KBM-7 (cell line): ENCODE results near the gene COPB2.
"Not testable (repeated sequence)": the region's sequence is repeated elsewhere in the genome, so short reads cannot be mapped to it uniquely, and the experiment has no call there.

ENCODE experiments used
- DNase-seq: peaks from one replicate; pipeline ENCODE4 v3.0.0-alpha.2; 2015
- in situ Hi-C: fragments of 300-500 bp; cut with MboI; formaldehyde crosslinking; loops from 2 replicates; pipeline ENCODE4 v1.14.3; 2020; ENCODE audit warnings: low sequenced_read_pairs, low pct_unique_long_range_greater_than_20kb, mixed read lengths

The COPB2 gene

DNA sequence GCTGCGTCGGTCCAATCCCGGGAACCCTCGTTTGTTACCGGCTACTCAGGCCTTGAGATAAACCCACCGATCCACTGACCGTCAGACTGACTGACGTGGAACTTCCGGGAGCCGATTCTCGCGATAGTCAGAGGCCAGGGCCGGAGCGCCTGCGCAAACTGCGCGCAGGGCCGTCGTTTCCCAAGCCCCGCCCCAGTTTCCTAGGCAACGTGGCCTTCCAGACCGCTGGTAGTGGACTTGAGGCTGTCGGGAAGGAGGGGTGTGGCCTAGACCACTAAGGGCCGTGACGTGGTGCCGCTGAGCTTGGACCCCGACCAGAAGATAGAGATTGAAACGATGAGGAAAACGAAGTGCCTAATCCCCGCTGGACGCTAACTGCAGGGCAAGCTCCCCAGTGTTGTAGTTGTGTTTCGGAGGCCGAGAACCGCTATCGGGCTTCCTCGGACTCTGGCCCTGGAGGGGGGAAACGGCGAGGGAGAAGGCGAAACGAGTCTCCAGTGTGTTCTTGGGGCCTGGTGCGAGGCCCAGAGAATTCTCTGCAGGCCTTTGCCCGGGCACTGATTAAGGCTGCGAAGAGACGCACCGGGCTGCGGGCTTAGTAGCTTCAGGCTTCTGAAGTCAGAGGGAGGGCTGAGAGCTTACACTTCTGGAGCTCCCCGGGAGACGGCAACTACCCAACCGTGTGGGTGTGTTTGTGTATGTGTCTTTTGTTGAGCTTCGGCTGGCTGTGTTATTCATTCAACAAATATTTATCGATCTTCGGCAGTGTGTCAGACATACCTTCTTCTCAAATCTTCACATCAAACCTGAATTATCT lies at the start of gene COPB2:
TSS of gene COPB2 (minus strand) at position 96 of the 817 bp plus-strand sequence. CDS start 97 bp downstream, outside the sequence.
- in situ Hi-C loops, result no loop called here
- peak; percentile 98 for DNase-seq

DNA sequence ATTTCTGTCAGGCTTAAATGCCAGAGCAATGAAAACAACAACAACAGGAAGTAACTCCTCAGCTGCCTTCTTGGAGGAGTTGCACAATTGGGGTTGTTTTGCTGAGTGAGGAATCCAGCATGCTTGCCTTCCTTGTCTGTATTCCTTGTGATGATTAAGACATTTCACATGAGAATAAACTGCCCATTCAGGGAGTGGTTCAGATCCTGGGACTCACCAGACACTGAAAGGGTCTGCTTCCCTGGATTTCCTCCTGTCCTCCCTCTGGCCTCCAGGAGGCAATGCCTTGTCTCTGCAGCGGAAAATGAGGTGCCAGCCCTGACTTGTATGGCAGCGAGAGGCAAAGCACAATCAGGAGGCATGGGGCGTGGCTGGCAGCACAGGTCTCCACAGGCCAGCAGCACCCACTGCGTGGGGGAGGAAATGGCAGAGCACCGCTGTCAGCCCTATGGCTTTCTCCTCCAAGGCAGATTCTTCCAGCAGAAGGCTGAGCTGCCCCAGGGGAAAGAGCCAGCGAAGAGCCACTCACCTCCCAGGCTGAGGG lies 45.4 kb upstream of the COPB2 start:
- in situ Hi-C loops, result no loop called here
- no peak for DNase-seq

DNA sequence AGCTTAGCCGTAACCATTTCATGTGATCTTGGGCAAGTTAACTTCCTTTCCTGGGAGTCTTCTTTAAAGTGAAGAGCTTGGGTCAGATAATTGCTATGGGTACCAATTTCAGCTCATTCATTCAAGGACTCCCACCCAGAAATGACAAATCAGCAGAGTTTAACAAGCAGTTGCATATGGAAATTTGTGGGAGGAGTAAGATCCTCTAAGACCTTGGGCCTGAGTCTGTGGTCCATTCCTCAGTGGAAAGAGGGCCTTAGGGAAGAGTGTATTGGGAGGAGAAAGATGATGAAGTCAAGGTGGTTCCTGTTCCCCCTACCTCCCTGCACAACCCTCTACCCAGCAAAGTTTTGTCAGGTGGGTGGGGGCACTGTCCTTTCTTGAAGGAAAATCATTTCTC lies 44.8 kb upstream of the COPB2 start:
- in situ Hi-C loops, result no loop called here
- no peak for DNase-seq

DNA sequence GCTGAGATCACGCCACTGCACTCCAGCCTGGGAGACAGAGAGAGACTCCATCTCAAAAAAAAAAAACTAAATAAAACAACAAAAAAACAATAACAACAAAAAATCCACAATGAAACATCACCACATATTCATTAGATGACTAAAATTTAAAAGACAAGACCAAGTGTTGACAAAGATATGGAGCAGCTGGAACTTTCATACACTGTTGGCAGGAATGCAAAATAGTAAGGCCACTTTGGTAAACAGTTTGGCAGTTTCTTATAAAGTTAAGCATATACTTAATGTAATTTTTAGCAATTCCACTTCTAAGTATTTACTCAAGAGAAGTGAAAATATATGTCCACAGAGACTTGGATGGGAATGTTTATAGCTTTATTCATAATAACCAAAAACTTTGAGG lies 43.6 kb upstream of the COPB2 start:
- in situ Hi-C loops, result no loop called here
- DNase-seq, result no peak

GRCh38 chr3:139430493-139430892 lies 41.0 kb upstream of the COPB2 start:
- in situ Hi-C loops, result no loop called here
- no peak for DNase-seq

GRCh38 chr3:139427283-139428060 lies 38.0 kb upstream of the COPB2 start:
- in situ Hi-C loops, result no loop called here

GRCh38 chr3:139425745-139426400 lies 36.4 kb upstream of the COPB2 start:
- no peak for DNase-seq
- in situ Hi-C loops, result no loop called here

More at GRCh38 chr3:139427283-139428060, 38.0 kb upstream of the COPB2 start:
- peak; percentile 72 for DNase-seq

GRCh38 chr3:139423232-139423631 lies 33.8 kb upstream of the COPB2 start:
- no peak for DNase-seq
- in situ Hi-C loops, result no loop called here

DNA sequence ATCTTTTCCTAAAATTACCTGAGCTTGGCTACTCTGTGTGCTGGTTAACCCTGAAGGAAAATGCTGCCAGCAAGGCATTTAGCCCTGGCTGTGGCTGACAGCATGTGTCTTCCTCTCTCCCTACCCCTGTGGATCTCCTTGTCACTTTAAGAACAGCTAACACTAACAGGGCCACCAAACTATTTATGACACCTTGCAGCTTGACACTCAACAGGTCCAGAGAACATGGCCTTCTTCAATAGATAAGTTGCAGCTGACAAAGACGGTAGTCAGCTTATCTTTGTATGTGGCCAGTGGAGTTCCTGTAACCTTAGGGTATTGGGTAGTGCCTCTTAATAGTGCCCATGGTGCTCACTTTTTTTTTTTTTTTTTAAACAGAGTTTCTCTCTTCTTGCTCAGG lies 32.0 kb upstream of the COPB2 start:
- in situ Hi-C loops, result no loop called here

DNA sequence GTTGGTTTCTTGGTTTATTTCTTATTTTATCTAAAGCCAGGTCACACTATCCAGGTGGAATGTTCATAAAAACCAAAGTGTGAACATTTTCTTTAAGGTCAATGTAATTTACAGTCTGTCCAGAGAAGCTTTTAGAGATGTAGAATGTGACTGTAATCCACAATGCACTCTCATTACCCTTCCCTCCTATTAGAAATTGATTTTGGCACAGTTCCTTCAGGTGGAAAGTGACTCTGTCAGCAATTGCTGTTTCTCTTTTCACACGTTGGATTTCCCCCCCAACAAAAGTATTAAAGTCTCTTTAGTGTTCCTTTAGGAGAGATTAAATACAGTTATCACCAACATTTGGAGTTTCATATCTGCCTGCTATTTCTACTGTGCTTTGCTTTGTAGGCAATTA lies 31.6 kb upstream of the COPB2 start:
- DNase-seq, result no peak
- in situ Hi-C loops, result no loop called here

More for the DNA sequence above, 32.0 kb upstream of the COPB2 start:
- no peak for DNase-seq

DNA sequence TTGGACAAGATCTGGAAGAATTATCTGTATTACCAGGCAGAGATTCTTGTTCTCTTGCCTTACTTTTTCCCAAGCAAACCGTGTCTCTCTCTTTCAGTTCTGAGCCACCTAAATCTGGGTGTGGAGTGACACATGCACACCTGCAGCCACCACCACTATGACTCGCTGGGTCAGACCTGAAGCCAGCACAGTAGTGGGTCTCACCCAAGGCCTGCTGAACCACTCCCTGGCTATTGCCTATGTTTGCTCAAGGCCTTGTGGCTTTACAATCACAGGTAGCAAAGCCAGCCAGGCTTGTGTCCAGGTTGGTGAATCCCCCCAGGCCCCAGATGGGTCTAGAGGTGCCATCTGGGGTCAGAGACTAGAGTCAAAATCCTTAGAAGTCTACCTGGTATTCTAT lies 28.7 kb upstream of the COPB2 start:
- DNase-seq, result no peak
- in situ Hi-C loops, result no loop called here

DNA sequence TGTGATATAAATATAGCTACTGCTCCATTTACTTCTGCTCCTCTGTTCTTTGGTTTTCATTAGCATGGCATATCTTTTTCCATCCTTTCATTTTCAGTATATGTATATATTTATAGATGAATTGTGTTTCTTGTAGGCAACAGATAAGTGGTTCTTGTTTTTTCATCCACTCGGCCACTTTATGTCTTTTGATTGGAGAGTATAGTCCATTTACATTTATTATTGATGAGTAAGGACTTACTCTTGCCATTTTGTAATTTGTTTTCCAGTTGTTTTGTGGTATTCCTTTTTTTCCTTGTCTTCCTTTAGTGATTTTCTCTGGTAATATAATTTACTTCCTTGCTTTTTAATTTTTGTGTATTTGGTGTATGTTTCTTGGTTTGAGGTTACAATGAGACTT lies 26.8 kb upstream of the COPB2 start:
- DNase-seq, result no peak
- in situ Hi-C loops, result no loop called here

DNA sequence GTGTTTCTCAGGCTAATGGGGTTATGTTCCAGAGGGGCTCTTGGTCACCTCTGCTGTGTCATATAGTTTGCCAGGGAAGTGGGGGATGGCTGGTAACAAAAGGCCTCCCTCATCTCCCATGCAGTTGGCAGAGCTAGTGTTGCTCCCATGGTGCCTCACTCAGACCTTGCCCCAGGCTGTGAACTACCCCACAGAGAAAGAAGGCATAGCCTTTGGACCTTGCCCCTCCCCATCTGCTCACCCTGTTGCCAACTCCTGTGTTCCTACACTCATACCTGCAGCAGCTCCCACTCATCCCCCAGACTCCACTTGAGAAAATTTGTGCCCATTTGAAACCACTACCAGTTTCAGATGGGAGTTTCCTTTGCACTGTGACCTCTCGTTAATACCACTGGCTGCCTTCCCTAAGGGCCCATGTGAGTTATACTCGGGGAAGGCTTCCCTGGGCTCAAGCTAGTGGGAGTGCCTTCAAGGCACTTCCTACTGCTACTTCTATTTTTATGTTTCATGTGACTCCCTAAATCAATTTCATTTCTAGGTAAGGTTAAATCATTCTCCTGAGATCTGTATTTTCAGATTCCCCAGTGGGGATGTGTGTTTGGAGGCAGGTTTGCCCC lies 25.3 kb upstream of the COPB2 start:
- no peak for DNase-seq
- in situ Hi-C loops, result no loop called here

- in situ Hi-C loops, result not testable (repeated sequence)
These were observed 23.4 kb upstream of the COPB2 start for GRCh38 chr3:139412891-139413290.

DNA sequence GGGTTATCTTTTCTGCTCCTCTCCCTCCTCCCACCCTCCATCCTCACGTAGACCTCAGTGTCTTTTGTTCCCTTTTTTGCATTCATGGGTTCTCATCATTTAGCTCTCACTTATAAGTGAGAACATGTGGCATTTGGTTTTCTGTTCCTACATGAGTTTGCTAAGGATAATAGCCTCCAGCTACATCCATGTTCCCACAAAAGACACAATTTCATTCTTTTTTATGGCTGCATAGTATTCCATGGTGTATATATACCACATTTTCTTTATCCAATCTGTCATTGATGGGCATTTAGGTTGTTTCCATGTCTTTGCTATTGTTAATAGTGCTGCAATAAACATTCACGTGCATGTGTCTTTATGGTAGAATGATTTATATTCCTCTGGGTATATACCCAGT lies 11.7 kb upstream of the COPB2 start:
- in situ Hi-C loops, DNase-seq: not testable (repeated sequence)

More at GRCh38 chr3:139412891-139413290, 23.4 kb upstream of the COPB2 start:
- not testable (repeated sequence) for DNase-seq

DNA sequence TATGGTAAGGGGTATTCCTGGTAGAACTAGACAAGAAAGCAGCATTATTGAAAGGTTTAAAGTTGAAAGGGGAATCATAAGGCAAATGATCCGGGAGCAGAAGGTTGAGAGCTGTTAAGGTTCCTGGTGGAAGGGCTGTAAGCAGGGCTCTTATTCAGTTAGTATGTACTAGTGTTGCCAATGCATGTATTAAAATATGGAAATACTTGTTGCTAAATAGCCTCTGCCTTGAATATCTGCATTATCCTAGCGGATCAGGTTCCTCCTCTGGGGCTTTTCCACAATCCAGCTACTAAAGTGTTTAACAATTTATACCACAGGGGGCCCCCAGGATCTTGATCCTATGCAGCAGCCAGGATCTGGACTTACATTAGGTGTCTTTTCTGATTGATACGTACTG lies 7.3 kb upstream of the COPB2 start:
- in situ Hi-C loops, result no loop called here
- no peak for DNase-seq

DNA sequence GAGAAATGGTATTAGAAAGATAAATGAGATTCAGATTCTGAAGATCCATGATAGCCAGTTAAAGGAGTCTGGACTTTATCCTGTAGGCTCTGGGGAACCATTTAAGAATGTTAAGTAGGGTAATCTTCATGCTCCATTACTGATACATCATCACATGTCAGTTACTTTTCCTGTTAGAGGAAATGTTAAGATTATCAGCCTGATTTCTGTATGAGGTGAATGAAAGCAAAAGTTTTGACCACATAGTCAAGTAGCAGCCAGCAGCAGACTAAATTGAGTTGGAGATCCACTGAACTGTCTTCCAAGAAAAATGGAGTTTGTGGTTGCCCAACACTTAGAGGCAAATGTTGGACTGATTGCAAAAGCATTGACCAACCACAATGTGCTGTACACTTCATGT lies 4.7 kb upstream of the COPB2 start:
- DNase-seq, result peak; percentile 31

GRCh38 chr3:139388821-139389551 lies 461 bp downstream of the COPB2 start:
- in situ Hi-C loops, result no loop called here
- DNase-seq, result no peak

More for the DNA sequence above, 4.7 kb upstream of the COPB2 start:
- in situ Hi-C loops, result no loop called here
